ENCODE data around the gene RCAN2. TPM values are rescaled to one million over a fixed set of nuclear protein-coding genes. Genes with fewer than 3 reads are reported as not detected.
A peak's percentile ranks its signal among the peaks of the same experiment; 100 is the strongest.

RCAN2 gene
- polyA plus RNA-seq, 3 donors = 26.8 to 27.8 (median 27.5) TPM

DNA sequence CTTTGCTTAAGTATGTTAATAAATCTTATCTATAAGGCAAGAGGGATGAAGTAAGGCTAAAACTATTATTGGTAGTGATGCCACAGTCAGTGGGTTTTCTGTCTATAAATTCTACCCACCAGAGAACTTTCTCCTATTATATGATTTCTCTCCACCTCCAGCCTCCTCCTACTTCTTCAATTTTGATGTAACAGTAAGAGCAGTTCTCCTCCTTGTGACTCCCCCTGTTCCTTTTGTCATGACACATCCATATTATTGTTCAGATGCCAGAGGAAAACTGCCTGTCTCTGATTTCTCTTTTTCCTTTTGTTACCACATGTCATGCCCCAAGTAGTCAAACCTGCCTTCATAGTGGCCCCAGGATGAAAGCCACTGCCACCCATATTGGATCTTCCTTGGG lies 9.1 kb upstream of the RCAN2 start:
- no peak for DNase-seq (ENCODE audit: low read depth in 3 of 3, low spot score in 2 of 3)

DNA sequence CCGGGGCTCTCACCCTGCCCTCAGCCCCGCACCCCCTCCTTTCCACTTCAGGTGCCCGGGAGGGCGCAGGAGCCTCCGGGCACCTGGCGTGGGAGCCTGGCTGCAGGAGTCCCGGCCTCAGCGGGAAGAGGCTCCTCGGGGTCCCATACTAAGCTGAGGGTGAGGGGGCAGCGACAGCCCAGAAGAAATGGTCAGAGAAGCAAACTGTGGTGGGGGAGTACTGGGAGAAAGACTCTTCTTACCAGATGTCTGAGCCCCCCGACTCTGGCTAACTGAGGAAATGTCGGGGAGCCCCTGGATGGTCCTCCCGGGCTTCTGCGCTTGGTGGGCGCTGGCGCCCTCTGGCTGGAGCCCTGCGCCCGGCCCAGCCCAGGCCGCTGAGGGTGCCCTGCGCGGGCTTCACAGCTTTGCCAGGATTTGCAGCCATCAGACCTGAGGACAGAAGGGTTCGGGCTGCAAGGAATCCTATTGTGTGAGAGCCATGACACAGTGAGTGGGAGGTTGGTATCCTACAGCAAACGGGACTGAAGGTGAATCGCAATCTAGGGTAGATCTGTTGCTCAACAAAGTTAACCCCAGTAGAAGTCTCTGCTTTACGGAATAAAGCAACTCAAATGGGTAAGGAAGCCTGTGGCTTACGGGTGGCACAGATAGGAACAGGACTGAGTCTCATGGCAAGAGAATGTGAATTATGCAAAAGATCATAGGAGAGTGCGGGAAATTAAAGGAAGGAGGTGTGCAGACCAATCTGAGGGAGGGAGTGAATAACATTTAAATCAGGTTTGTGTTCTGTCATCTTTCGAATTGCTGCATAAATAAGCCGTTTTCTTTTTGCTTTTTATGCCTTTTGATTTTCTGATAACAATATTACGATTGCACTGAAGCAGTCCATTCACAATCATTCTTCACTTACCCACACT lies 639 bp upstream of the RCAN2 start:
- peak; percentile 36 to 45 (median 40) for DNase-seq (ENCODE audit: low read depth in 3 of 3, low spot score in 2 of 3)

DNA sequence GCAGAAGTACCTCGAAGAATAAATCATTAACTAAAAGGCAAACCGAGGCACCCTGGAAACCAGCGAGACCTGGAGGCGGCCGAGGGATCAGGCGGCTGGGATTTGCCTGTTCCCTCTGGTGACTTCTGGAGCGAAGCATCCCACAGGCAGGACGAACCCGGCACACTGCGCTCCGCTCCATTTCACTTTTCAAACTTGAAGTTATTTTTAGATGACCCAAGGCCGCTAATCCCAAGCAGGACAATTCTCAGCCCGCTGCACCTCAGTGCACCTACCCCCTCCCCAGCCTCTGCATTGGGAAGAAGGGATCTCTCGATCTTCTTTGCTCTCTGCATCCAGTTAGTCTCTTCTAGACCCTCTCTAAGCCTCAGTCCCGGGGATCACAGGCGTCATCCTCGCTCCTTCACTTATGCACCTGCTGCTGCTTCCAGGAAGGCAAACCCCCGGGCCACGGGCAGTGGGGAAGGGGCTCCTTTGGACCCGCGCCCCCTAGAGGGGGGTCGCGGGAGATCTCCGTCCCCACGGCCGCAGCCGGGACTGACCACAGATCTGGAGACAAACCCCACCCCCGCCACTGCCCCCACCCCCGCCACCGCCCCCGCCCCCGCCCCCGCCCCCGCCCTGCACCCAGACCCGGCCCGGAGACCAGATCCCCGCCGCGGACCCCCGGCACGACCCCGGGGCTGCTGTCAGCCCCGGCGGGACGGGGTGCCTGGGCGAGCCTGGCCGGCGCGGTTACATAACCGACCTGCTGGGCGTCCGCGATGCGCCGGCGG lies 636 bp downstream of the RCAN2 start:
- DNase-seq (ENCODE audit: low read depth in 3 of 3, low spot score in 2 of 3) = peak; percentile 14 to 40 (median 32)

DNA sequence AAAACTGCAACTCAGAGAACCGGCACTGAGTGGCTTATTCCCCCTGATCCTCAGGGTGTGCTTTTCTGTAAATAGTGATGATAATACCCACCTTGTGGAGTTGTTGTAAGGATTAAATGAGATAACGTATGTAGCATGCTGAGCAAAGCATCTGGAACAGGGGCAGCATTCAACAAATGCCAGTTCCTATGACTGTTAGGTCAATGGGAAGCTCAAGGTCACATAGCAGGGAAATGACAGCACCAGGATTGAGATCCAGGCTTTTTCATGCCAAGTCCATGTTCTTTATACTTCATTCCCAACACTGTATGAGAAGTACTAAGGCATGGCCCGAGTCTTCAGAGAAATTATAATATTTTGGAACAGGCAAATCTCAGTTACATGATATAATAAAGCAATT lies 5.1 kb downstream of the RCAN2 start:
- no peak for DNase-seq (ENCODE audit: low read depth in 3 of 3, low spot score in 2 of 3)

DNA sequence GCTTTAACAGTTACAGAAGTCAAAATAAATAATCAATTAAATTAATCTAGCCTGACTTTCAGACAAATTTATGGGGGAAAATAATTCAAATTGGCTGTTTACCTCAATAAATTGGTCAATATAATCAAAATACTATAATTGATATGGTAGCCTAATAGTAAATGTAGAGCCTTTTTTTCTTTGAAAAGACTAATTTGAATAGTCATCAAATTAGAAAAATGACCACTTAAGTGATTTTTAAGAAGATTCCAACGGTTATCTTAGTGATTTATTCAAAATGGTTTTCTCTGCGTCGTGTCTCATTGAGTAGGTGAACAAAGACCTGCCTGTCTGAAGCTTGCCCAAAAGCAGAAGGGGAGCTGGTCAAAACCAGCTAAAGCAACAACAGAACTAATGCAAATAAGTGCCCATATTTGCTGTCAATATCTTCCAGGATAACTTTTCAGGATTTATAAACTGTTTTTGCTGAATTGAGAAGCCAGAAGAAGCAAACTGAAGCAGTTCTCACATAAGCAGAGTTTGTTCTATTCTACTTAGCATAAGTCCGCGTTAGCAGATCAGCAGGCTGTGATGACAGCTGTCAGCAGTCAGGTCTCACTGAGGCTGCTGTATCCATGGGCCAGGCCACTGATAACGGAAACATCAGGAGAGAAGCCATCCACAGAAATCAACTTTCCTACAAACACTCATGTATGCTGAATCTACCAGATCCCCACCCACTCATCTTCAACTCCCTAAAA lies 7.0 kb downstream of the RCAN2 start:
- no peak for DNase-seq (ENCODE audit: low read depth in 3 of 3, low spot score in 2 of 3)

DNA sequence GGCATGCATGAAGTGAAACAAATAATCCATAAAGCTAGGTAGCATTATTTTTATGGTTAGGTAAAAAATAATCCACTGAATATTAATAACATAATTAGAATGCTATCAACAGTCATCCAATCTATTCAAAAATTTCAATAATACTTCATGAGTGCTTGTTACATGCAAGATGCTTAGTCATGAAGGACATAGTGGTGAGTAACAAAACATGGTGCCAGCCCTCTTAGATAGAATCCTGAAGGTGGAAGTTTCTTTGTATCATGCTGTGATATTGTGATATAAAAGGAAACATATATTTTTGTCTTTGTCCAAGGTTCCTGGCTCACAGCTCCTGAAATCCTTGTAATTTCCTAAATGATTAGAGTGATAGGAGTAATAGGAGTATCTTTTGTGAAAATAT lies 14.9 kb downstream of the RCAN2 start:
- DNase-seq (ENCODE audit: low read depth in 3 of 3, low spot score in 2 of 3) = no peak

DNA sequence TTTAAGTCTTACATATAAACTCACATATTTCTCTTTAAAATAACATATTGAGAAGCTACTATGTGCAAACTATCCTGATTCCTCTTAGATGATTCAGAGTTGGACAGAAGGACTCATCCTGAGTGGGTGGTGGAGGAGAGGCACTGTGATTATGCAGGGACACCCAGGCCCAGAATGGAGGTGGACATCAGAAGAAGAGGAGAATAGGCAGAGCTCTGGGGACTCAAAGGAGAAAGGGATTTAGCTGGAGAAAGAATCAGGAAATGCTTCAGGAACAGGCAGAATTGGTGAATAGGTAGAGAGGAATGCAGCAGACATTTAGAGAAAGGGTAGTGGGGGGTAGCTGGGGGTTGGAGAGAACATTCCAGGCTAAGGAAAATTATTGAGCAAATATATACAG lies 17.4 kb downstream of the RCAN2 start:
- DNase-seq (ENCODE audit: low read depth in 3 of 3, low spot score in 2 of 3) = no peak

DNA sequence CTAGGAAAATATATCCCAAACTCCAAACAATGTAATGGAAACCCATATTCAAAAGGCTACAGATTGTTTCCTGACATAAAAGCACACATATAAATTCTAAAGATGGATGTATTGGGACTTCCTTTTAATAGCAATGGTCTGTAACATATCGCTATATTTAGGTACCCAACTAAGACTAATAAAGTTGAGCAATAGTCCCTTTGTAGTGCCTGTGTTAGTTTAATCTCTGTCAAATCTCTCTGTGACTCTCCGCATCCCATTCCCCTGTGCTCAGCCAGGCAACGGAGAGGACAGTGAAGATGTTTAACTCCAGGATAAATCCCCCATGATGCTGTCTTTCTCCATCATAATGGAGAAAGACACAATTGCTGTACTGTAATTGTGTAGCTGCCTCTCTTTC lies 19.0 kb downstream of the RCAN2 start:
- no peak for DNase-seq (ENCODE audit: low read depth in 3 of 3, low spot score in 2 of 3)

DNA sequence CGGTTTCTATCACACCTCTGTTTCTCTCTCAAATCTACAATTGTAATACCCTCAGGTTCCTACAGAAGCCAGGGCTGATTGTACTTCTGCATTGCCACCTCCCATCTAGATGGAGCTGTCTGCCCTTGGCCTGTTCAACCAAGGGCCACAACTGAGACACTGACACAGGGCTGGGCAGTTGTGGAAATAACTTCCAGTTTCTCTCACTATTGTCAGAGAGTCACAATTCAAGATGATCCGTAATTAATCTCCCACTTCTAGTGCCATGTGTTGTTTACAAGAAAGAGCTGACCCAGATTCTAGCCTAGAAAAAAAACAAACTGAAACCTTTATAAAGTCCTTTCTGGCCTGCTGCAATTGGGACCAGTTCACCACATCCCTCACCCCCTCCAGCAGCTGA lies 22.2 kb downstream of the RCAN2 start:
- DNase-seq (ENCODE audit: low read depth in 3 of 3, low spot score in 2 of 3) = no peak

DNA sequence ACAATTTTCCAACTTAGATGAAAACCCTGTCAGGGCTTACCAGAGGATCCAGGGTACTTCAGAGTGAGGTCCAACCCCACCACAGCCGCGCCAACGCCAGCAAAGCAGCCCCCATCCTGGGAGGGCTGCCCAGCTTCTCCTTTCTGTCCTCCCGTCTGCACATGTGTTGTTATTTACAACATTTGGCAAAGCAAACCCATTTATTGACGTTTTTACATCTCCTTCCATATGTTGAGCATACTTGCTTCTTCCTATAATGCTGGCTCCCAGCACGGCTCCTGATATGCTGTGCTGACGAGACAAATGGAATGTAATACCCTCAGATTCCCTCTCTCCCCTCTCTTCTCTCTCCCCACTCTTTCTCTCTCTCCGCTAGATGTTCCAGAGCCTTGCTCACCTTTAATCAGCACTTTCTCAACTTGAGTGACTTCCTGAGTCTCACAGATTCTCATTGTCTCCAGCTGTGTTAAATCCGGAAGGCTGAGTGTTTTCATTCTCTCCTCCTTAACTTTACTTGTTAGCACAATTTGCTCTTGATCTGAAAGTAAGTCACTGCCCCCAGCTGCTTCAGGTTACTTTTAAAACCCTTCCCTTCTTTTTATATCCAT lies 22.7 kb downstream of the RCAN2 start:
- DNase-seq (ENCODE audit: low read depth in 3 of 3, low spot score in 2 of 3) = peak in 1 of 3 donors; percentile 18

DNA sequence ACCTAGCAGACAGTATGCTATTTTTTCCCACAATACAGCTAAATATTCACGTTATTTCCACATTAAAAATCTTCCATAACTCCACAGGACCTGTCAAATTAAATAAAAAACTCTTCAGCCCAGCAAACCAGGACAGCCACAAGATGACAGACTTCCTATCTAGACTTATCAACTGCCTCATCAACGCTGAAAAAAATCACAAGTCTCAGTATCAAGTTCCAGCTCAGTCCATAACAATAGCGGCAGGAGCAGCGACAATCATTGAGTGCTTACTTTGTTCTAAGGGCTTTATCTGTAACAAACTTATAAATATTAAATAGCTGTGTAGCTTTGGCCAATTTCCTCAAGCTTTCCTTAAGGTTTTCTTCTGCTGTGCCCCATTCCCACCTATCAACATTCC lies 24.7 kb downstream of the RCAN2 start:
- DNase-seq (ENCODE audit: low read depth in 3 of 3, low spot score in 2 of 3) = no peak

DNA sequence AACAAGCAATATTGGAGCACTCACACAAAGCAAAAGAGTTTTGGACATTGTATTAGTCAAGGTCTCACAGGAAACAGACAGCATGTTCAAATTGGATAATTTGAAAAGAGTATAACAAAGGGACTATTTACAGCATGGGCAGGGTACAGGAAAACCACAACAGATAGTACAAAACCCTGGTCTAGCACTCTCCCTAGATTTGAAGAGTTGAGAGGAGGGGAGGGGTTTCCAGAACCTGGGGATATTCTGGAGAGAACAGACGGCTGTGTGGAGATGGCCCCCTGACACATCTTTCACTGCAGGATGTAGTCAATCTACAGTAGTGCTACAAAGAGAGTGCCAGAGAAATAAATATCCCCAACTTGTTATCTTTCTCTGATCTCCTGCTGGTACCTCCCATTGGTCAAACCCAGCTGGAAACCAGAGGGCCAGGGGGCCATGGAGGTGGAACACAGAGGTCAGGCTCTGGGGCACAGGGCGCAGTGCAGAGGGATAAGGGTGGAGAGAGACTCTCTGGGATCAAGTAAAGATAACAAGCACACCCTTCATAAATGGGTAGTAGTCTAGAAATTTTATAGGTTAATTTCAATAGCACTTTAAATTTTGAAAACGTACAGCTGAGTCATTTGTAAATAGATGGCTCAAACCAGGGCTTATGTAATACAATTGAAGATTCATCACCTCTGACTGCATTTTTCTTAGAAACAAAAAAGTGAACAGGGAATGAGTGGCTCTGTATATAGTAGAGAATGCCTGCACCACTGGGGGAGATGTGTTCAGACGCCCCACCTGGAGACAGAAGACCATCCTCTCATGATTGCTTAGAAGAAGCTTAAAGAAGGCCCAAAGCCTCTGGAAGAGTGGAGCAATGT lies 25.7 kb downstream of the RCAN2 start:
- no peak for DNase-seq (ENCODE audit: low read depth in 3 of 3, low spot score in 2 of 3)

DNA sequence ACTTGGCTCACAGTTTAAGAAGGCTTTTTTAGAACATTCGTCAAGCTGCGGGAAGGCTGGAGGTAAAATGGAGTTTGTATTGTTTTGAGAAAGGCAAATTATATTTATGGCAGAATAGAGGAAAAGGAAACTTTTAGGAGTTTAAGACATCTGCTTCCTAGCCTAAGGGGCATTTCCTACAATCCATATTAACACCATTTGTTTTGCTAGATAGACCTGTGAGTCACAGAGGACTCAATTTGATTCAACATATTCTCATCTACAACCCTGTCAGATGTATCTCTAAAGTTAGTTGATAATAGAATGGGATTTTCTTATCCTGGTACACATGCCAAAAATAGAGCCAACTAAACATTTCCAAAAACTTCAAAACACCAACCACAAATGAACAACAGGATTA lies 35.0 kb downstream of the RCAN2 start:
- DNase-seq (ENCODE audit: low read depth in 3 of 3, low spot score in 2 of 3) = no peak

DNA sequence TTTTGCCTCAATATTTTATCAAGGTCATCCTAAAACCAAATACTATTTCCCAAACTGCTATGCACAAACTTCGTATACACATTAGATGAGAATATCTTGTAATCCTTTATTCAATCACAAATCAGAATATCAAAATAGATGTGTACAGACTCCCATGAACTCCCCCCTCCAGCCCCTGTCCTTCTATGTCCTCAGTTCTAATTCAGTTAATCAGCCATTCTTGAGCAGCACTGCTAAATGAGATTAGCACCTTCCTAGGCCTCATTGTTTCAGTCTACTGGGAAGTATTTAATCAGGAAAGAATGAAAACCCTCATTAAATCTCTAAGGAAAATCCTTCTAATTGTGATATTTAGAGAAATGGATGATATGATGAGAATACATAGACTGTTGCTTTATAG lies 36.6 kb downstream of the RCAN2 start:
- DNase-seq (ENCODE audit: low read depth in 3 of 3, low spot score in 2 of 3) = no peak

DNA sequence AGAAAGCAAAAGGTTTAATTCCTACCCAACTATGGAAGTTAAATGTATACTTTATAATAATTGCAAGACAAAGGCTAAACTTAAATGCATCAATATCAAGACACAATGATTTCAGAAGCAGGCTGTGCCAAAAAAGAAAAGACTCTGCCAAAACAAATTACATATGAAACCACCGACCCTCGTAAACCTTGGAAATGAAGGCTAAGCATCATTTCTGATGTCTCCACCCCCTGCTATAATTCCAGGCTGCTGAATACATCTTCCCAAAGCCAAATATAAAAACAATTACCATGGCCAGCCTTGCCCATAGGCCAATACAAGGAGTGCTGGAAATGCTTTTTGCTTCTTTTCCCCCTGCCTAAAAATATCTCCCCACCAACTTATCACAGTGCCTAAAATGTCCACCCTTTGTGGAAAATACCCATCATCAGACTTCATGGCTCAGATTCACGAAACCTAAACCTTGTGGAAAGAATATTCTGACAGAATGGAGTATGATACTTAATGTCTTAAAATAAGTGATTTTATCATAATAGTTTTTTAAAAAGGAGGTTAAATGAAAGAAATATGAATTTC lies 37.4 kb downstream of the RCAN2 start:
- DNase-seq (ENCODE audit: low read depth in 3 of 3, low spot score in 2 of 3) = no peak

DNA sequence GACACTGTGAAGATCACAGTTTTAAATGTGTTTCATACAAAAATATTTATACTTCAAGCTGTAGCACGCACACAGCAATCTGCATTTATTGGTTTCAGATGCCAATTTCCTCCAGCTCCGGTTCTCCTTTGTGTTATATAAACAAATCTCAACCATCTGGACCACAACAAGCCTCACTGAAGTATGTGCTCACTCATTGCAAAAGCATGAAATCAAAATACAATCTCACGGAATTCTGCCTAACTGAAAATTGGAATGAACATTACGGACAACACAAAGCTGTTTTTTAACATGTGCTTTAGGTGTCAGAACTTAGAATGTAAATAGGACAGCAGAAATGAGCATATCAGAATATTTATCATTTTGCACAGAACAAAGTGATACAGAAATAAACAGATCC lies 38.0 kb downstream of the RCAN2 start:
- DNase-seq (ENCODE audit: low read depth in 3 of 3, low spot score in 2 of 3) = no peak

DNA sequence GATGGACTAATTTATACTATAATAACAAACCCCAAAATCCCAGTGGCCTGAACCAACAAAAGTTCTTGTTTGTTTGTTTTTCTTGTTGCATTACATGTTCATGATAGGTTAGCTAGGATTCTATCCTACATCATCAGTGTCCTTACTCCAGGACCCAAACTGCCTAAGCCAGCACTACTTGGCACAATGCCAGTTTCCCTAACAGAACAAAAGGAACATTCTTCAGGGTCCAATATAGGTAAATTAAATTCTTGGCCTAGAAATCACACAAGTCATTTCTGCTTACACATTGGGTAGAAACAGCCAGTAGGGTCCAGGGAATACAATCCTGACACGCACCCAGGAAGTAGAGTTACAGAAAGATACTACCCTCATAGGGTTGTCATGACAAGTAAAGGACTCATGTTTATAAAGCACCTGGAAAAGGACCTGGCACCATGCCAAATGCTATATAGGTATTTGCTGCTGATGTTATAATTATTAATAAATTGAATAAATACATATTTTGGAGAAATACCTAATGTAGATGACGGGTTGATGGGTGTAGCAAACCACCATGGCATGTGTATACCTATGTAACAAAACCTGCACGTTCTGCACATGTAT lies 38.8 kb downstream of the RCAN2 start:
- no peak for DNase-seq (ENCODE audit: low read depth in 3 of 3, low spot score in 2 of 3)

DNA sequence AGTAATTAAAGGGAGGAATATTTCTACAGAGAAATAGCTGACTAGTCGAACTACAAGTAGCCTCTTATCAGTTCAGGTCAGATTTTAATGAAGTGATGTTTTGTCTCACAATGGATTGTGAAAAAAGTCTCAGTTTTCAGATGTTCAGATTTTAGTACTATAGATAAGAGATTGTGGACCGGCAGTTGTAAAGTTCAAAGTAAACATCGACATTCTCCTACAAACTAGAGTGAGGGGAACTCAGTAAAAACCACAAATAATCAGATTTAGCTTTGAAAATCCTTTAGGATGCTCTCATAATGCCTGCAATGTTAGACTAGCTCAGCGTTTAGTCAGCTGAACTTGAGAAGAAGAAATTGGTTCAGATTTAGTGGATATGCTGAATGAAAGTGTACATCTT lies 39.9 kb downstream of the RCAN2 start:
- DNase-seq (ENCODE audit: low read depth in 3 of 3, low spot score in 2 of 3) = no peak

Data from right renal cortex interstitium (tissue), 3 donors.